ENCODE results near the gene SEMA3G.

SEMA3G gene

GRCh38 chr3:52444860-52445793 lies at the start of gene SEMA3G:
Gene SEMA3G, minus strand, starts transcription at chr3:52445103. Its CDS starts 76 bp downstream, at chr3:52445027.
- peak; percentile 76 to 77 for DNase-seq

GRCh38 chr3:52494445-52494844 lies 49.5 kb upstream of the SEMA3G start:
- DNase-seq, result peak in 1 of 2 experiments; percentile 6

- DNase-seq, result no peak
Observed at GRCh38 chr3:52493232-52494017, 48.5 kb upstream of the SEMA3G start.

- DNase-seq, result no peak
Observed at GRCh38 chr3:52492059-52492458, 47.2 kb upstream of the SEMA3G start.

GRCh38 chr3:52490939-52491526 lies 46.1 kb upstream of the SEMA3G start:
- peak; percentile 86 to 90 for DNase-seq

- peak; percentile 43 to 47 for DNase-seq
Observed at GRCh38 chr3:52490035-52490938, 45.4 kb upstream of the SEMA3G start.

GRCh38 chr3:52489453-52489852 lies 44.5 kb upstream of the SEMA3G start:
- no peak for DNase-seq

GRCh38 chr3:52488746-52489145 lies 43.8 kb upstream of the SEMA3G start:
- no peak for DNase-seq

- no peak for DNase-seq
Observed at GRCh38 chr3:52487788-52488691, 43.1 kb upstream of the SEMA3G start.

- no peak for DNase-seq
Observed at GRCh38 chr3:52487050-52487787, 42.3 kb upstream of the SEMA3G start.

GRCh38 chr3:52484680-52485461 lies 40.0 kb upstream of the SEMA3G start:
- DNase-seq, result peak in 1 of 2 experiments; percentile 27

- DNase-seq, result no peak
Observed at GRCh38 chr3:52483577-52484381, 38.9 kb upstream of the SEMA3G start.

GRCh38 chr3:52483081-52483480 lies 38.2 kb upstream of the SEMA3G start:
- no peak for DNase-seq

GRCh38 chr3:52481819-52482521 lies 37.1 kb upstream of the SEMA3G start:
- DNase-seq, result no peak

GRCh38 chr3:52480768-52481715 lies 36.1 kb upstream of the SEMA3G start:
- no peak for DNase-seq

- no peak for DNase-seq
Observed at GRCh38 chr3:52479877-52480575, 35.1 kb upstream of the SEMA3G start.
